Calu3 (cell line): ENCODE measurements around the gene PHYKPL. TPM values are rescaled to one million over a fixed set of nuclear protein-coding genes. Genes with fewer than 3 reads are reported as not detected.

Source experiments
- BruUV-seq: library from RNA; stranded (reverse); fragments of 400-500 nt; replicated peaks from 2 replicates; lab custom pipeline; 2021; lab: Mats Ljungman, UMichigan
- CTCF ChIA-PET: fragments of 300-600 bp; sonication (Branson Sonifier 250); formaldehyde crosslinking; loops from one replicate; lab custom pipeline; 2022; ENCODE audit warnings: antibody characterized with exemption; lab: Charles Lee
- DNase-seq: peaks from one replicate; pipeline ENCODE4 v3.0.0; 2022
- H3K27ac Mint-ChIP-seq: one replicate; pipeline ENCODE4 v1.8.0; 2022; ENCODE audit warnings: mixed read lengths; ENCODE audit not compliant: unreplicated experiment
- H3K27me3 Mint-ChIP-seq: one replicate; pipeline ENCODE4 v1.8.0; 2022; ENCODE audit warnings: mixed read lengths; ENCODE audit not compliant: unreplicated experiment
- H3K36me3 Mint-ChIP-seq: one replicate; pipeline ENCODE4 v1.8.0; 2022; ENCODE audit warnings: mild to moderate bottlenecking, moderate library complexity, mixed read lengths; ENCODE audit not compliant: insufficient read depth, unreplicated experiment
- H3K4me1 Mint-ChIP-seq: one replicate; pipeline ENCODE4 v1.8.0; 2022; ENCODE audit warnings: mild to moderate bottlenecking, low read depth, mixed read lengths; ENCODE audit not compliant: unreplicated experiment
- H3K4me3 Mint-ChIP-seq: one replicate; pipeline ENCODE4 v1.8.0; 2022; ENCODE audit warnings: mild to moderate bottlenecking, low read depth, moderate library complexity, mixed read lengths; ENCODE audit not compliant: unreplicated experiment
- H3K9me3 Mint-ChIP-seq: one replicate; pipeline ENCODE4 v1.8.0; 2022; ENCODE audit warnings: low read depth, mixed read lengths; ENCODE audit not compliant: unreplicated experiment
- intact Hi-C: fragments of 100-400 bp; cut with micrococcal nuclease; formaldehyde crosslinking; loops from one replicate; pipeline ENCODE4 v1.10.0; 2022; ENCODE audit not compliant: unreplicated experiment
- total RNA-seq: library from RNA; stranded (reverse); gene quantifications from 2 replicates; pipeline ENCODE4 v1.2.3, GENCODE V29; 2022
- TF ChIP-seq, protein P1 (sequence below): fragments of 200-600 bp; IDR thresholded peaks from one replicate; pipeline ENCODE4 v1.8.0; 2022; ENCODE audit warnings: antibody characterized with exemption; ENCODE audit not compliant: unreplicated experiment

Gene PHYKPL
- total RNA-seq, 1 experiment from 2014 or later, result 96.7 TPM

- no peak overlapping the region for H3K27ac Mint-ChIP-seq
- DNase-seq, result no peak
- TF ChIP-seq, protein P1, sequence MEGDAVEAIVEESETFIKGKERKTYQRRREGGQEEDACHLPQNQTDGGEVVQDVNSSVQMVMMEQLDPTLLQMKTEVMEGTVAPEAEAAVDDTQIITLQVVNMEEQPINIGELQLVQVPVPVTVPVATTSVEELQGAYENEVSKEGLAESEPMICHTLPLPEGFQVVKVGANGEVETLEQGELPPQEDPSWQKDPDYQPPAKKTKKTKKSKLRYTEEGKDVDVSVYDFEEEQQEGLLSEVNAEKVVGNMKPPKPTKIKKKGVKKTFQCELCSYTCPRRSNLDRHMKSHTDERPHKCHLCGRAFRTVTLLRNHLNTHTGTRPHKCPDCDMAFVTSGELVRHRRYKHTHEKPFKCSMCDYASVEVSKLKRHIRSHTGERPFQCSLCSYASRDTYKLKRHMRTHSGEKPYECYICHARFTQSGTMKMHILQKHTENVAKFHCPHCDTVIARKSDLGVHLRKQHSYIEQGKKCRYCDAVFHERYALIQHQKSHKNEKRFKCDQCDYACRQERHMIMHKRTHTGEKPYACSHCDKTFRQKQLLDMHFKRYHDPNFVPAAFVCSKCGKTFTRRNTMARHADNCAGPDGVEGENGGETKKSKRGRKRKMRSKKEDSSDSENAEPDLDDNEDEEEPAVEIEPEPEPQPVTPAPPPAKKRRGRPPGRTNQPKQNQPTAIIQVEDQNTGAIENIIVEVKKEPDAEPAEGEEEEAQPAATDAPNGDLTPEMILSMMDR, result no peak
- no peaks in the 10 kb centered on the region for H3K9me3 Mint-ChIP-seq
- peaks cover 96% of the 10 kb centered on the region for H3K36me3 Mint-ChIP-seq
- H3K4me1 Mint-ChIP-seq, result peaks cover 22% of the 10 kb centered on the region
- no peak overlapping the region for H3K4me3 Mint-ChIP-seq
- H3K27me3 Mint-ChIP-seq, result no peaks in the 10 kb centered on the region
- intact Hi-C loops, result no loop called here
- CTCF ChIA-PET, result no interaction called here
- no TSS peak for BruUV-seq
These were observed 19.6 kb downstream of the PHYKPL start for GRCh38 chr5:178213003-178213461.

GRCh38 chr5:178212241-178213002 lies 20.2 kb downstream of the PHYKPL start:
- CTCF ChIA-PET, result no interaction called here
- intact Hi-C loops, result no loop called here
- TF ChIP-seq, protein P1, result no peak
- Mint-ChIP-seq H3K4me1 (peaks cover 28% of the 10 kb centered on the region), H3K27me3 (no peaks in the 10 kb centered on the region), H3K9me3 (no peaks in the 10 kb centered on the region), H3K4me3 (no peak overlapping the region), H3K36me3 (peaks cover 96% of the 10 kb centered on the region), H3K27ac (no peak overlapping the region)
- BruUV-seq, result no TSS peak
- DNase-seq, result no peak

GRCh38 chr5:178211095-178212048 lies 21.2 kb downstream of the PHYKPL start:
- Mint-ChIP-seq H3K27me3 (no peaks in the 10 kb centered on the region), H3K4me3 (no peak overlapping the region), H3K36me3 (peaks cover 96% of the 10 kb centered on the region), H3K9me3 (no peaks in the 10 kb centered on the region), H3K4me1 (peaks cover 39% of the 10 kb centered on the region), H3K27ac (peak overlapping the region; percentile 34)
- no peak for DNase-seq
- no TSS peak for BruUV-seq
- intact Hi-C loops, result no loop called here
- TF ChIP-seq, protein P1, result no peak
- CTCF ChIA-PET, result no interaction called here

- Mint-ChIP-seq H3K4me1 (peaks cover 46% of the 10 kb centered on the region), H3K36me3 (peaks cover 96% of the 10 kb centered on the region), H3K27ac (peak overlapping the region; percentile 34), H3K27me3 (no peaks in the 10 kb centered on the region), H3K4me3 (no peak overlapping the region), H3K9me3 (no peaks in the 10 kb centered on the region)
- intact Hi-C loops, result no loop called here
- TF ChIP-seq, protein P1, result no peak
- DNase-seq, result no peak
- CTCF ChIA-PET, result no interaction called here
- BruUV-seq, result TSS peak; percentile 2
These were observed 21.9 kb downstream of the PHYKPL start for GRCh38 chr5:178210686-178211085.
